Ecto neural progenitor cell (in vitro differentiated cells): Measurements from ENCODE around the gene ETV6.
"Not testable (repeated sequence)": the region's sequence is repeated elsewhere in the genome, so short reads cannot be mapped to it uniquely, and the experiment has no call there.

Source experiments
- DNase-seq: peaks from one replicate; pipeline ENCODE4 v3.0.0-alpha.2; 2018; ENCODE audit warnings: low spot score

Gene ETV6

GRCh38 chr12:11669348-11669747 lies 19.9 kb downstream of the ETV6 start:
- DNase-seq, result no peak

- no peak for DNase-seq
Observed at GRCh38 chr12:11672256-11673191, 23.1 kb downstream of the ETV6 start.

- DNase-seq, result no peak
Observed at GRCh38 chr12:11673666-11674461, 24.4 kb downstream of the ETV6 start.

- DNase-seq, result no peak
Observed at GRCh38 chr12:11674894-11675390, 25.5 kb downstream of the ETV6 start.

GRCh38 chr12:11676052-11676451 lies 26.6 kb downstream of the ETV6 start:
- no peak for DNase-seq

GRCh38 chr12:11677093-11677492 lies 27.6 kb downstream of the ETV6 start:
- no peak for DNase-seq

GRCh38 chr12:11677752-11678151 lies 28.3 kb downstream of the ETV6 start:
- no peak for DNase-seq

- no peak for DNase-seq
Observed at GRCh38 chr12:11678781-11679180, 29.3 kb downstream of the ETV6 start.

- DNase-seq, result no peak
Observed at GRCh38 chr12:11681207-11681606, 31.7 kb downstream of the ETV6 start.

GRCh38 chr12:11681695-11682094 lies 32.2 kb downstream of the ETV6 start:
- DNase-seq, result not testable (repeated sequence)

- DNase-seq, result no peak
Observed at GRCh38 chr12:11684393-11684792, 34.9 kb downstream of the ETV6 start.

GRCh38 chr12:11684811-11685210 lies 35.3 kb downstream of the ETV6 start:
- no peak for DNase-seq

- no peak for DNase-seq
Observed at GRCh38 chr12:11685316-11685715, 35.8 kb downstream of the ETV6 start.

- DNase-seq, result no peak
Observed at GRCh38 chr12:11685716-11686115, 36.2 kb downstream of the ETV6 start.

GRCh38 chr12:11686120-11686519 lies 36.6 kb downstream of the ETV6 start:
- DNase-seq, result no peak

- no peak for DNase-seq
Observed at GRCh38 chr12:11687528-11687927, 38.1 kb downstream of the ETV6 start.

- no peak for DNase-seq
Observed at GRCh38 chr12:11688379-11688778, 38.9 kb downstream of the ETV6 start.

- DNase-seq, result no peak
Observed at GRCh38 chr12:11688831-11689230, 39.4 kb downstream of the ETV6 start.

GRCh38 chr12:11689591-11690186 lies 40.2 kb downstream of the ETV6 start:
- no peak for DNase-seq

- DNase-seq, result no peak
Observed at GRCh38 chr12:11693067-11693466, 43.6 kb downstream of the ETV6 start.

GRCh38 chr12:11693601-11694000 lies 44.1 kb downstream of the ETV6 start:
- no peak for DNase-seq

- DNase-seq, result no peak
Observed at GRCh38 chr12:11694528-11694927, 45.1 kb downstream of the ETV6 start.
